GM10266 (cell line): ENCODE data around the gene DGKQ.

Experiments
- DNase-seq: peaks from one replicate; pipeline ENCODE4 v3.0.0; 2012; ENCODE audit errors: extremely low spot score
- CTCF ChIP-seq: IDR thresholded peaks from 2 replicates; pipeline ENCODE4 v1.5.1; 2012; ENCODE audit warnings: mild to moderate bottlenecking, low read depth; ENCODE audit not compliant: control insufficient read depth, insufficient read depth; ENCODE audit errors: missing control alignments

Gene DGKQ

DNA sequence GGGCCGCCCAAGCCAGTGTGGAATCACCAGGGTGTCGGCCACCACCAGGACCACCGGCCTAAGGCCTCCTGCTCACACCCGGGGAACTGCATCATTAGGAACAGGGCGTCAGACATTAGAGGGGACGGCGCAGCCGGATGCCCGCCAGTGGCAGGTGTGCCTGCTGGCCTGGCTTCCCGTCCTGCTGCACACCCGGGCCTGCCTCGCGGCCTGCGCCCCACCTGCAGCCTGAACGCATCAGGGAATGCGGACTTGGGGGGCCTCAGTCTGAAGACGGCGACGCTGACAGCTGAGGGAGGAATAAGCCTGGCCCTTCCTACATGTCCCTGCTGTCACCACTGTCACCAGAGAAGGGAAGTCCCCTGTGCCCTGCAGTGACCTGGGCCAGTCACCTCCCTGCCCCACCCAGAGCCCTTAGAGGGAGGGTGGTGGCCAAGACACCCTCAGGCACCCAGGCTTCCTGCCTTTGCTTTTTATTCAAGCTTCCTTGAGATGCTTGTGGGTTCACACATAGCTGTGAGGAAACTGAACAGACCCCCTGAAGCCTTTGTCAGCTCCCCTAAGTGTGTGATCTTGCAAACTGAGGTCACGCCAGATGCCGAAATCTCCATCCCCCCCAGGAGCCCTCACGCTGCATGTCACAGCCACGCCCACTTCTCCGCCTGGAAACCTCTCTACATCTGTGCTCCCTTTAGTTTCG, 3.2 kb downstream of the DGKQ start:
- TF ChIP-seq CTCF, result no peak
- DNase-seq, result no peak

GRCh38 chr4:968621-969394, 4.6 kb downstream of the DGKQ start:
- no peak for DNase-seq
- TF ChIP-seq CTCF, result no peak

DNA sequence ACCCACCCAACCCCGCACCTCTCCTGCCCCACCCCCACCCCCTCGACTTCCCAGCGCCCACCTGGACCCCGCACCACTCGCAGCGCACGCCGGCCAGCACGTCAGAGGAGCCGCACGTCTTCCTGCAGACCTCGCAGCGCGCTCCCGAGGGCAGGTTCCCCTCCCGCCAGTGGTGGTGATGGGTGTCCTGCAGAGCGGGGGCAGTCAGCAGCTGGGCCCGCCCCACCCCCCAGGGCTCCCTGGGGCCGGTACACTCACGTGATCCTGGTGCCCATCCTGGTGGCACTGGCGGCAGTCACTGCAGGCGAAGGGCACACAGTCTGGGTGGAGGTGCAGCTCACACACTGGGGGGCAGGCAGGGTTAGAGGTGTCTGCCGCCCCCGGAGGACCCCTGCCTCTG, 5.1 kb downstream of the DGKQ start:
- no peak for TF ChIP-seq CTCF
- DNase-seq, result no peak

GRCh38 chr4:967113-968104, 6.0 kb downstream of the DGKQ start:
- TF ChIP-seq CTCF, result no peak

GRCh38 chr4:966266-967112, 6.9 kb downstream of the DGKQ start:
- DNase-seq, result no peak
- no peak for TF ChIP-seq CTCF

More at GRCh38 chr4:967113-968104, 6.0 kb downstream of the DGKQ start:
- DNase-seq, result no peak

DNA sequence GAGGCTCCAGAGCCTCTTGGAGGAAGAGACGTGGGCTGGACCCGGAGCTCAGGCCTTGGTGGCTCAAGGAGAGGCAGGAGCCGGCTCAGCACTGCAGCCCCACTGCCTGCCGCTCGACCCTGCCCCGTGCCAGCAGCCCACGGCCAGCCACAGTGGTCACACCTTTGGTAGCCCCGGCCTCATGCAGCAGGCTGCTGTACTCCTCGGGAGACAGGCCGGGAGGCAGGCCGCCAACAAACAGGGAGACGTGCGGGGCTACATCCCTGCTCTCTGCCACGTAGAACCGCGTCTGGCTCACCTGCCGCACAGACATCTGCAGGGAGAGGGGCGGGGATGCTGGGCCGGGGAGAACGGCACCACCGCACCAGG, 7.6 kb downstream of the DGKQ start:
- TF ChIP-seq CTCF, result no peak
- no peak for DNase-seq
